DOHH2 (cell line): ENCODE data around the gene LRRC58.

Experiments used
- H3F3A ChIP-seq: fragments of 200-600 bp; sonication (generic), shearing (Covaris generic); 2 replicates; pipeline ENCODE4 v1.6.0; 2016; ENCODE audit warnings: antibody characterized with exemption, mild to moderate bottlenecking; ENCODE audit not compliant: control insufficient read depth, insufficient read depth
- H3K27ac ChIP-seq: fragments of 200-600 bp; sonication (generic); 2 replicates; pipeline ENCODE4 v1.5.1; 2014; ENCODE audit warnings: low read depth, mild to moderate bottlenecking, low read length, moderate library complexity
- H3K27me3 ChIP-seq: fragments of 200-600 bp; sonication (generic); 2 replicates; pipeline ENCODE4 v1.6.1; 2014; ENCODE audit warnings: mild to moderate bottlenecking, low read length, mixed read lengths; ENCODE audit not compliant: control insufficient read depth
- H3K36me3 ChIP-seq: fragments of 200-600 bp; sonication (generic); 2 replicates; pipeline ENCODE4 v1.6.1; 2014; ENCODE audit warnings: mild to moderate bottlenecking, low read length, moderate library complexity, mixed read lengths; ENCODE audit not compliant: control insufficient read depth
- H3K4me1 ChIP-seq: fragments of 200-600 bp; sonication (generic); 2 replicates; pipeline ENCODE4 v1.6.1; 2014; ENCODE audit warnings: mild to moderate bottlenecking, low read length, mixed read lengths; ENCODE audit not compliant: control insufficient read depth
- H3K4me2 ChIP-seq: fragments of 200-600 bp; sonication (generic); 2 replicates; pipeline ENCODE4 v1.6.0; 2014; ENCODE audit warnings: mild to moderate bottlenecking, low read length, moderate library complexity
- H3K4me3 ChIP-seq: fragments of 200-600 bp; sonication (generic); 2 replicates; pipeline ENCODE4 v1.5.1; 2014; ENCODE audit warnings: mild to moderate bottlenecking, low read length, mixed read lengths
- H3K79me2 ChIP-seq: fragments of 200-600 bp; sonication (generic); 2 replicates; pipeline ENCODE4 v1.6.1; 2014; ENCODE audit warnings: mild to moderate bottlenecking, low read length, mixed read lengths; ENCODE audit not compliant: control insufficient read depth
- H3K9me2 ChIP-seq: fragments of 200-600 bp; sonication (generic); replicated peaks from 2 replicates; pipeline ENCODE4 v1.6.1; 2014; ENCODE audit warnings: mild to moderate bottlenecking, low read length, mixed read lengths; ENCODE audit not compliant: control insufficient read depth
- H3K9me3 ChIP-seq: fragments of 200-600 bp; sonication (generic); 2 replicates; pipeline ENCODE4 v1.6.1; 2014; ENCODE audit warnings: antibody characterized with exemption, low read length, mixed read lengths; ENCODE audit not compliant: control insufficient read depth, insufficient read depth
- H4K20me1 ChIP-seq: fragments of 200-600 bp; sonication (generic); 2 replicates; pipeline ENCODE4 v1.6.0; 2014; ENCODE audit warnings: low read depth, mild to moderate bottlenecking, antibody characterized with exemption, low read length, moderate library complexity; ENCODE audit not compliant: control insufficient read depth, insufficient read depth
- CTCF ChIP-seq: fragments of 200-600 bp; sonication (generic); IDR thresholded peaks from one replicate; pipeline ENCODE4 v1.5.1; 2014; ENCODE audit warnings: antibody characterized with exemption, mild to moderate bottlenecking, low read depth, low read length; ENCODE audit not compliant: poor library complexity, severe bottlenecking
- EZH2phosphoT487 ChIP-seq: fragments of 200-600 bp; sonication (generic); IDR thresholded peaks from 2 replicates; pipeline ENCODE4 v1.6.1; 2017; ENCODE audit warnings: borderline replicate concordance, mild to moderate bottlenecking, antibody characterized with exemption, low read length, moderate library complexity, mixed read lengths

The LRRC58 gene

GRCh38 chr3:120370463-120370862 is 21.3 kb upstream of the LRRC58 start:
- H3K36me3 ChIP-seq = no peaks in the 10 kb centered on the region
- TF ChIP-seq EZH2phosphoT487 (no peak), CTCF (no peak)
- no peak overlapping the region for H3K27ac ChIP-seq
- H3K9me3 ChIP-seq = no peaks in the 10 kb centered on the region
- peaks cover 12% of the 10 kb centered on the region for H3K27me3 ChIP-seq
- no peaks in the 10 kb centered on the region for H4K20me1 ChIP-seq
- H3K79me2 ChIP-seq = no peaks in the 10 kb centered on the region
- H3F3A ChIP-seq = no peaks in the 10 kb centered on the region
- no peak overlapping the region for H3K4me2 ChIP-seq
- no peak overlapping the region for H3K4me3 ChIP-seq
- H3K9me2 ChIP-seq = no peaks in the 10 kb centered on the region
- no peaks in the 10 kb centered on the region for H3K4me1 ChIP-seq

GRCh38 chr3:120369037-120369467 is 19.9 kb upstream of the LRRC58 start:
- Histone ChIP-seq H3K27ac (no peak overlapping the region), H3K27me3 (peaks cover 26% of the 10 kb centered on the region), H3K9me2 (no peaks in the 10 kb centered on the region), H3K4me1 (no peaks in the 10 kb centered on the region), H4K20me1 (no peaks in the 10 kb centered on the region), H3K79me2 (no peaks in the 10 kb centered on the region), H3F3A (no peaks in the 10 kb centered on the region), H3K4me3 (no peak overlapping the region), H3K9me3 (no peaks in the 10 kb centered on the region), H3K4me2 (no peak overlapping the region), H3K36me3 (no peaks in the 10 kb centered on the region)
- TF ChIP-seq CTCF (no peak), EZH2phosphoT487 (no peak)

- Histone ChIP-seq H3K79me2 (no peaks in the 10 kb centered on the region), H3K27me3 (peaks cover 31% of the 10 kb centered on the region)
- TF ChIP-seq CTCF (no peak), EZH2phosphoT487 (no peak)
Measured at GRCh38 chr3:120368172-120368571, 19.0 kb upstream of the LRRC58 start.

GRCh38 chr3:120364821-120365220 is 15.7 kb upstream of the LRRC58 start:
- H3K27me3 ChIP-seq = peaks cover 25% of the 10 kb centered on the region
- H3F3A ChIP-seq = no peaks in the 10 kb centered on the region
- no peaks in the 10 kb centered on the region for H3K4me1 ChIP-seq
- no peaks in the 10 kb centered on the region for H3K36me3 ChIP-seq
- H3K27ac ChIP-seq = no peak overlapping the region
- H3K79me2 ChIP-seq = no peaks in the 10 kb centered on the region
- H4K20me1 ChIP-seq = no peaks in the 10 kb centered on the region
- TF ChIP-seq EZH2phosphoT487 = no peak
- H3K4me2 ChIP-seq = no peak overlapping the region
- H3K9me2 ChIP-seq = no peaks in the 10 kb centered on the region
- H3K4me3 ChIP-seq = no peak overlapping the region
- no peaks in the 10 kb centered on the region for H3K9me3 ChIP-seq

More at GRCh38 chr3:120368172-120368571, 19.0 kb upstream of the LRRC58 start:
- H3K4me3 ChIP-seq = no peak overlapping the region
- no peaks in the 10 kb centered on the region for H3K36me3 ChIP-seq
- no peaks in the 10 kb centered on the region for H3F3A ChIP-seq
- no peak overlapping the region for H3K4me2 ChIP-seq
- no peaks in the 10 kb centered on the region for H4K20me1 ChIP-seq
- H3K4me1 ChIP-seq = no peaks in the 10 kb centered on the region
- H3K27ac ChIP-seq = no peak overlapping the region
- no peaks in the 10 kb centered on the region for H3K9me2 ChIP-seq
- no peaks in the 10 kb centered on the region for H3K9me3 ChIP-seq
